IPS-11a (cell line): Measurements from ENCODE around the gene SARS1.

Experiments used
- H3K4me3 ChIP-seq: one replicate; pipeline ENCODE4 v1.5.1; 2013; ENCODE audit warnings: low read depth, low read length, control low read depth

The SARS1 gene

DNA sequence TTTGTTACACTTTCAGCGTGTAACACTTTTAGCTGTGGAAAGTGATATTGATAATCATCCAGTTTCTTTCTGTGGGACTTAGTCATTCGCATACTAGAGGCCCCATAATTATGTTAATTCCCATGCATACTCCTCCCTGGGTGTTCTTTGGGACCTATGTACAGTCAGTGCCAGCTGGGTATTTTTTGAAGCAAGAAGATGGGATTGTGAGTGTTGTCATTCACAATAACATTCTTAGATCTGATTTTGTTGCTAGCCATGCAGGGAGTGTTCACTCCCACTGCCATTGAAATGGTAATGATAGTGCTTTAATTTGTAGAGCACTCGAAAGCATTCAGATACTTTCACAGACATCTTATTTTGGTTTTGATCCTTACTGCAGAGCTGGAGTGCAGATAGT lies 11.6 kb downstream of the SARS1 start:
- no peak overlapping the region for H3K4me3 ChIP-seq

DNA sequence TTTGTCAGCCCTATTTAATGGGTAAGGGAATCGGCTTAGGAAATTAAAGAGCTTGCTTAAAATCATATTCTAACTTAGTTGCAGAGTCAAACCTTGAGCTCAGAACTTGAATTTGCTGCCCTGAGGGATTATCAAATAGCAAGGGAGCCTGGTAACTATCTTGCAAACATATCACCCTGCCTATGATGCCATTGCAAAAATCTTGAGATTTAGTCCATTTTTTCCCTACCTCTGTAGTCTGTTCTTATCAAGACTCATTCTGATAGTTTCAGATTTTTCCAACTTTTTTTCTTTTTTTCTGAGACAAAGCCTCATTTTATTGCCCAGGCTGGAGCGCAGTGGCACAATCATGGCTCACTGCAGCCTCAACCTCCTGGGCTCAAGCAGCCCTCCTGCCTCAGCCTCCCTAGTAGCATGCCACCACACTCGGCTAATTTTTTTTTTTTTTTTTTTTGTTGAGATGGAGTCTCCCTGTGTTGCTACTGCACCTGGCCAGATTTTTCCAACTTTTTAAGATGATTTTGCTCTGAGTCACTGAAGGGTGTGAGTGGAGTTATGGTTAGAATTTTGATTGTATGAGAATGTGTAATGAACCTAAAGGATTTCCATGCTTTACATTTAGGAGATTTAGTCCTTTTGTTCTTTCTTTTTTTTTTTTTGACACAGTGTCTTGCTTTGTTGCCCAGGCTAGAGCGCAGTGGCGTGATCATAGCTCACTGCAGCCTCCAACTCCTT lies 12.2 kb downstream of the SARS1 start:
- no peak overlapping the region for H3K4me3 ChIP-seq

DNA sequence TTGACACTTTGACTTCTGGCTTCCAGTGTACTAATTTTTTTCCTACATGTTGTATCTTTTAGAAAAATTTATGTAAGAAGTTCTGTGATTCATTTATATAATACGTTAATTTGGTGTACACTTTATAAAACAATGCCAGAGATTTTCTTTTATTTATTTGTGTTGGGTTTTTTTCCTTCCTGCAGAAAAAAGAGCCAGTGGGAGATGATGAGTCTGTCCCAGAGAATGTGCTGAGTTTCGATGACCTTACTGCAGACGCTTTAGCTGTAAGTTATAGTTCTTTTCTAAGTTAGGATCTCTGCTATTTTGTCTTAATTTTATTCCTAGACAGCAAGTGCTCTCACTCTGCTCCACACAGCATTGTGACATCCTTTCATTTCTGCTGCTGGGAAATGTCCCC lies 14.4 kb downstream of the SARS1 start:
- H3K4me3 ChIP-seq = no peak overlapping the region

DNA sequence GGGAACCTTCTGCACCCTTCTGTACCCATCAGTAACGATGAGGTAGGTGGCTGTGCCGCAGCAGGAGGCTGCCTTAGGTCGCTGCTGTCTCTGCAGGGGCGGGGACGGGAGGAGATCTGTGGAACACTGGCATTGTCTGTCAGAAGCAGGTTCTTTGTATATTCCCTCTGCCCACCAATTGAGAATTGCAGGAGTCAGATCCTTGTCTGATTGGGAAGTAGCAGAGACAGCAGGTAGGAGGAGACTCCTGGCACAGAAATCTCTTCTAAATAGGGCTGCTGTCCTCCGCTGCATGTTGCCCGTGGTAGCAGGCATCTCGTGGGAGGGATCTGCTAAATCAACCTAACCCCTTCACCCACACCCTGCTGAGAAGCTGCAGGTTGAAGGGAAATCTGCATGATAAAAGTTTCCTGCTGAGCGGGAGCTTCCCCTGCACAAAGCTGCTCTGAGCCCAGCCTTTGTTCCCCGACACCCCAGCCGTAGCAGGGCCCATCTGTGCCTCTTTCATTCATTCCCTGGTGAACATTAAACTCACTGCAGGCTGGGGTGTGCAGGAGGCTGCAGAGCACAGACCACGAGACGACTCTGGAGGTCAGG lies 15.9 kb downstream of the SARS1 start:
- no peak overlapping the region for H3K4me3 ChIP-seq

DNA sequence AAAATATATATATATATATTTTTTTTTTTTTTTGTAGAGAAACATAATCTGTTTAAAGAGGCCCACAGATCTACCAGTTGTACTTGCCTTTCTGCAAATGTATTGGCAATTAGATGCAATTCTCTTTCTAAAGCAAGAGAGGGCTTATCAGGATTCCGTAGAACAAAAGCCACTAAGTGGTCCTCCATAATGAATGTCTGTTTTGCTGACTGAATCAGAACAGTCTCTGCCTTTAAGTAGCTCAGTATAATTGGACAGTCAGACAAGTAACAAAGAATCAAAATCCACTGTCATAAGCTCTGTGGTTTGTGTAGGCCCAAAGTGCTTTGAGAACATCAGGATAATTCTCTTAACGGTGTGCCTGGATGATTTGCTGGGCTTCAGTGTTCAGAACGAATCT lies 17.3 kb downstream of the SARS1 start:
- H3K4me3 ChIP-seq = no peak overlapping the region

DNA sequence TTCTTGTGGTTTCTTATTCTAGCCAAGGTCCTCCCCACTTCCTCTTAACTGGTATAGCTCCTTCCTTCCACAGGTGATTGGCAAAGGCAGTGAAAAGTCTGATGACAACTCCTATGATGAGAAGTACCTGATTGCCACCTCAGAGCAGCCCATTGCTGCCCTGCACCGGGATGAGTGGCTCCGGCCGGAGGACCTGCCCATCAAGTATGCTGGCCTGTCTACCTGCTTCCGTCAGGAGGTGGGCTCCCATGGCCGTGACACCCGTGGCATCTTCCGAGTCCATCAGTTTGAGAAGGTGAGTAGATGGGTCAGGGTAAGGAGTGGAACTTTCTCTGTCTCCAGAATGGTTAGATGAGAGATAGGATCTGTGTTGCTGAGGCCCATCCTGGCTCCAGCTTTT lies 21.4 kb downstream of the SARS1 start:
- H3K4me3 ChIP-seq = no peak overlapping the region

DNA sequence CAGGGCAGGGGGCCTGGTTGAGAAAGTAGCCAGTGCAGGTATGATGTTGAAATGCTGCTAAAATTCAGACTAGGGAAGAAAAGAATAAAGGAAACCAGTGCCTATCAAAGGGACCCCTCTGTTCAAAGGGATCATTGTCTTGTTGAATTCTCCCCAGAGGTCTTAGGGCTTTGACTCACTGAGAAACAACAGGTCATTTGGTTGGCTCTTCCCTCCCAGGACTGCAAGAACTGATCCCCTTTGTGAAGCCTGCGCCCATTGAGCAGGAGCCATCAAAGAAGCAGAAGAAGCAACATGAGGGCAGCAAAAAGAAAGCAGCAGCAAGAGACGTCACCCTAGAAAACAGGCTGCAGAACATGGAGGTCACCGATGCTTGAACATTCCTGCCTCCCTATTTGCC lies 23.8 kb downstream of the SARS1 start:
- no peak overlapping the region for H3K4me3 ChIP-seq

DNA sequence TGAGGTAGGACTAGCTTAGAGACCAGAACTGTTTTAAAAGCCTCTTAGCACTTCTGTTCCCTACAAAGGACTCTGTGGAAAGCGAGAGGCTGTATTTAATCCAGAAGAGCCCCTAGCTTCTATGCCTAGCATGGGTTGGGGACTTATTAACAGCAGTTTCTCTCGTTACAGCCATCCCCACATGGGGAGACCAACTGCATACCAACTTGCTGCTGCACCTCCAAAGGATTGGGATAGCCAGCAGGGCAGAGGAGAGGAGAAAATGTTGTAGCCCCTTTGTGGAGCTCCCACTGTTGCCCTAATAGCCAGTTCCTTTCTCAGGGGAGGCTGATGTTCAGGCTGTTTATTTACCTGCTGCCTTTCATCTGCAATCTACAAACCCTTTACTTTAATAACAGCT lies 24.7 kb downstream of the SARS1 start:
- no peak overlapping the region for H3K4me3 ChIP-seq

DNA sequence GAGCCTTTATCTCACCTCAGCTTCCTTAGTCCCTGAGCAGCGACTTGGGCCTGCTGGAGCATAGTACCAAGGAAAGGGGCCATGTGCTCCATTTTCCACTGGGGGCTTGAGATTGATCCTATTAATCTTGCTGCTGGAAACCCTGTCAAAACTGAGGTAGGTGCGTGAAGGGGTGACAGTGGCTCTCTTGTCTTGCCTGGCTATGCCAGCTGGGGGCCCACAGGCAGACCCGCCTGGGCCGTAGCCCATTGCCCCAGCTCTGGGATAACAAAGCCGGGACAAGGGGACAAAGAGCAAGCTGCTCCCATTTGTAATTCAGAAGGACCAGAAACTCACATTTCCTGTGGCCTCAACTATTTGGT lies 25.3 kb downstream of the SARS1 start:
- no peak overlapping the region for H3K4me3 ChIP-seq

DNA sequence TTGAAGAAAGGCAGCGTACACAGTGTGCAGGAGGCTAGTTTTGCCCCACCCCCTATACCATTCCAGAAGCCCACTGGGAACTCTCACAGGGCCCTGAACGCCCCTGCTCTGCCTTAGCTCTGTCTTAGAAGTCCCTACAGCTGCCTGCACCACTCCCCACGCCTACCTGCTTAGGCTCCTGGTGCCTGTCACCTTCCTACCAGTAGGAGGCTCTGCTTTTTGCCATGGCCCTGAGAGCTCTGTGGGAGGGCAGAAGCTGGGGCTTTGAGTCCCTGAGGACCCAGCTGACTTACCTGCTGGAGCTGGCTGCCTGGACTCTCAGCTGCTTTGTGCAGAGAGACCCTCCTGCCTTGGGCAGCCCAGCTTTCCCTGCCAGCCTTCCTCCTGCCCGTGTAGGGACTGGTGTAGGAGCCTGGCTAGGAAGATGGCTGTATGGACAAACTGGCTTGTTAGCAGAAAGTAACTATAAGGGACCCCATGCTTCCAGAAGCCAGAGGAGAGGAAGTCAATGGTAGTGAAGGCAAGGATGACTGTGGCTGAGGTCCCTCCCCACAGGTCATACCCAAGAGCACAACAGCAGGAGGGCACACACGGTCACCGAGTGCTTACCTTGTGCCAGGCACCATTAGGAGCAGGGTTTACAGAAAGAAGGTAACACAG lies 25.8 kb downstream of the SARS1 start:
- no peak overlapping the region for H3K4me3 ChIP-seq

DNA sequence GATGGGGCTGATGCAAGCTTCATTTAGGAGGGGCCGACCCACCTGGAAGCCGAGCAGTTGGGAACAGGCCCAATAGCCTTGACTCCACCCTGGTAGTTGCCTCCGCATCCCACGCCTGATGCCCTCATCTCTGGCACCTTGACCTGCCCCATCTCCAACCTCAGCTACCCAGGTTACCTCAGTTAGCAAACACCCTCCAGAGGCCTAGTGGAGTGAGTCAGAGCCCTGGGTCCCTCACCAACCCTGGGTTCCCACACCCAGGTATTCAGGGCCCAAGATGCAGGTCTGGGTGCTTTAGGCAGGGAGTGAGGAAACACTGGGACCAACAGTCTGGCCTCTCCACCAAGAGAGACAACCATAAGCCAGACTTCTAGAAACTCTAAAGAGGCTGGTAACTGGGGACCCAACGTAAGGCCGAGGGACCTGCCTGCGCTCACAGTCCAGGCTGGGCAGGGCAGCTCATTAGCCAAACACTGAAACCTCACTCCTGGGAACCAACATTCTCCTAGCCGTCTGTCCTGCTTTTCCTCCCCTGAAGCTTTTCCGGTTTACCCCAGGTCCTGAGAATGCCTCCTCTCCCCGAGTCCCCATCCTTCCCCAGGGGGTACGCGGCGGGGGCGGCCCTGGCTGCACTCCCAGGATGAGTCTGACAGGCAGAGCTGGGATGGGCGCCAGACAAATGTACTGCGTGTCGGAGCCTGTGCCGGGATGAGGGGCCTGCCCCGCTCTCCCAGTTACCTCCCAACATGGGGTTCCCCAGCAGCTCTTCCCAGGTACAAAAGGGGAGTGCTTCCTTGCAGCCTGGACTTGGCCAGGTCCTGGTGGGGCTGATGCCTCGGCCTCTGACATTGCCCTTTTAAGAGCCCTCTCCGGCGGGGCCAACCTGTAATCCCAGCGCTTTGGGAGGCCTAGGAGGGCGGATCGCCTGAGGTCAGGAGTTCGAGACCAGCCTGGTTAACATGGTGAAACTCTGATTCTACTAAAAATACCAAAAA lies 26.7 kb downstream of the SARS1 start:
- no peak overlapping the region for H3K4me3 ChIP-seq

DNA sequence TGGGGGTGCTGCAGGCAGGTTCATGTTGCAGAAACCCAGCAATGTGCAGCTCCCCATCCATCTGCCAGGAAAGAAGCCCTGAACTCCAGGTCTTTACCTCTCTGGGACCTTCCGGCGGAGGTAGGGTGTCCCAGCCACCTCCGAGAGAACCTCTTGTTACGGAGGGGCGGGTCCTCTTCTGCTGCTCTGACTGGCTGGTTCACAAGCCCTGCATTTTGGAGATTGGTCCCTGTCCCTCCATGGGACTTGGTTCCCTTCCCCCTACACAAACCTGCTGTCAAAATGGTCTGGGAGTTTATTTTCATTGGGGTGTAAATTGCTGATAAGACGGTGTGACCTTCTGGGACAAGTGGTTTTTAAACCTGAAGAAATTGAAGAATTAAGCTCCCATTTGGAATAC lies 27.6 kb downstream of the SARS1 start:
- H3K4me3 ChIP-seq = no peak overlapping the region

DNA sequence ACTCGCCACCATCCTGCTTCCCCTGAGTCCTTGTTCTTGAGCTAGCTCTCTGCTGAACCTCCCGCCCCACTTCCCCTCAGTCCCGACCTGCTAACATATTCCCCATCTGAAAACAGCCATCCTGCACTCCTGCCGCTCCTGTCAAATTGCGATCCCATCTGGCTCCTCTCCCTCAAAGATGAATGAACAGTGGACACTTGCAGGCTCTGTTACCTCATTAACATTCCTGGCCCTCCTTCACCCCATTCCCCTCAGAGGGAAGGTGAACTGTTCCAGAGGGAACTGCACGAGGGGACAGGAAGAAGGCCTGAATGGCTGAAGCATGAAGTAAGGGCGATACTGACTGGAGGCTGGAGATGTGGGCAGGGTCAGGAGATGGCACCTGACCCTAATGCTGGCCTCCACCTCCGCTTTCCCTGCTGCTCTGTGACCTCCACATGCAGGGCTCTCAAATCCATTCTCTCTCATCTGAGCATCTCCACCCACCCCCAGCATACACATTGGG lies 28.2 kb downstream of the SARS1 start:
- no peak overlapping the region for H3K4me3 ChIP-seq

DNA sequence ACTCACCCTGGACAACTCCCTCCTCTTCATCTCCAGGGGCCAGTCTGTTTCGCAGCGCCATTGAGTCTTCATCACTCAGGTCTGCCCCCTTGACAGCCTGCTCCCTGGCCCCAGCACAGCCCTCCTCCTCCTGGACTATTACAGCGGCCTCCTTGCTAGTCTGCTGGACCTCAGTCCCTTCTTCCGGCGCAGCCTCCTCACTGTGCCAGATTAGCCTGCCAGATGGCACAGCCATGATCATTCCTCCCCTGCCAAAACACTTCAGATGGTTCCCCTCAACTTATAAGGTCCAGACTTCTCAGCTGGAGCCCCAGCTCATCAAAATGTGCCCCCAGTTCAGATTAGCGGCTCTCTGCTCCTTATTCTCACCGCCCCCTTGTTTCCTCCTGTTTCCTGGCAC lies 28.7 kb downstream of the SARS1 start:
- no peak overlapping the region for H3K4me3 ChIP-seq

DNA sequence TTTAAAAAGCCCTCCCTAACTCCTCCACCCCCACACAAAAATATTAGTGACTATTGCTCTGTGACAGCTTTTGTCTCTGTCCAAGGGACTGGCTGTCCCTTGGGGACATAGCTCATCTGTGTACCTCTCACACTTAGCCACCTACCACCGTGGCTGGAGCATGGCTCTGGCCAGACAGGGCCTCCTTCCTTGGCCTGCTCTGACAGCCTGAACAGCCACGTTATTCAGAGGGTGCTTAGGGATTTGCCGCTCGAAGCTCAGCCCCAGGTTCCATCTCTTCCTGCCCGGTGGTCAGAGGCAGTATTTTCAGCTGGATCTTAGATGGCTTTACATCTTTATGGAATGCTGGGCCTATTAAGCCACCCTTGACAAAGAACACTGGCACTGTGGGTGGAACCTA lies 29.5 kb downstream of the SARS1 start:
- H3K4me3 ChIP-seq = no peak overlapping the region

DNA sequence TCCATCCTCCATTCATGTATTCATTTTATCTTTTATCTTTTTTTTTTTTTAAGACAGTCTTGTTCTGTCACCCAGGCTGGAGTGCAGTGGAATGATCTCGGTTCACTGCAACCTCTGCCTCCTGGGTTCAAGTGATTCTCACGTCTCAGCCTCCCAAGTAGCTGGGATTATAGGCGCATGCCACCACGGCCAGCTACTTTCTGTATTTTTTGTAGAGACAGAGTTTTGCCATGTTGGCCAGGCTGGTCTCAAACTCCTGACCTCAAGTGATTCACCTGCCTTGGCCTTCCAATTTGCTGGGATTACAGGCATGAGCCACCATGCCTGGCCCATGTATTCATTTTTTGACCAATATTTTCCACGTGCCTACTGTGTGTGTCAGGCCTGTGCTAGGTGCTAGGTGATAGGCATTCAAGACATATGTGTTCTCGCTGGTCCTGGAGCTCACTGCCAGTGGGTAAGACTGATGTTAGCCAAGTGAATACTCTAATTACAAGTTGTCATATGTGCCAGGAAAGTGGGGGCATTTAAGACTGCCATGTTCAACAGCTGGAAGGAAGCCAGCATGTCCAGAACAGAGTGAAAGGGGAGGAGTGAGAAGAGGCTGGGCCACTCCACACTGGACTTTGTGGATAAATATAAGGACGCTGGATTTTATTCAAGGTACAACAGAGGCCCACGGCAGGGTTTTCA lies 30.3 kb downstream of the SARS1 start:
- no peak overlapping the region for H3K4me3 ChIP-seq

DNA sequence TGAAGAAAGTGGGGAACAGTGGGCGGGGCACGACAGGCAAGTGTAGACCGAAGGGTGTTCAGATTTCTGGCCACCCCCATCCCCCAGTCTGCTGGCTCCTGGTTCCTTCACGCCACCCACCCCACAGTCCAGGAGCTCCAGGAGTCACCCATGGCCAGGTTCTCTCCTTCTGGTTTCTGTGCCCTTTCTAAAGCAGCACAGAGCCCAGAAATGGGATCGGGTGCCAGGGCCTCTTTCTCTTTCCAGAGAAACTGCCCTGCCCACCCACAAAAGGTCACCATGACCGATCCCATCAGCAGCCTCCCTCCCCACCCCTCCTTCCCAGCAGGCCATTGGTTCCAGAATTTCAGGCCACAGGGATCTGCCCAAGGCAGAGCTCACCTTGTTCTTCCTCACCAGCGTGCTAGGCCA lies 32.4 kb downstream of the SARS1 start:
- no peak overlapping the region for H3K4me3 ChIP-seq

DNA sequence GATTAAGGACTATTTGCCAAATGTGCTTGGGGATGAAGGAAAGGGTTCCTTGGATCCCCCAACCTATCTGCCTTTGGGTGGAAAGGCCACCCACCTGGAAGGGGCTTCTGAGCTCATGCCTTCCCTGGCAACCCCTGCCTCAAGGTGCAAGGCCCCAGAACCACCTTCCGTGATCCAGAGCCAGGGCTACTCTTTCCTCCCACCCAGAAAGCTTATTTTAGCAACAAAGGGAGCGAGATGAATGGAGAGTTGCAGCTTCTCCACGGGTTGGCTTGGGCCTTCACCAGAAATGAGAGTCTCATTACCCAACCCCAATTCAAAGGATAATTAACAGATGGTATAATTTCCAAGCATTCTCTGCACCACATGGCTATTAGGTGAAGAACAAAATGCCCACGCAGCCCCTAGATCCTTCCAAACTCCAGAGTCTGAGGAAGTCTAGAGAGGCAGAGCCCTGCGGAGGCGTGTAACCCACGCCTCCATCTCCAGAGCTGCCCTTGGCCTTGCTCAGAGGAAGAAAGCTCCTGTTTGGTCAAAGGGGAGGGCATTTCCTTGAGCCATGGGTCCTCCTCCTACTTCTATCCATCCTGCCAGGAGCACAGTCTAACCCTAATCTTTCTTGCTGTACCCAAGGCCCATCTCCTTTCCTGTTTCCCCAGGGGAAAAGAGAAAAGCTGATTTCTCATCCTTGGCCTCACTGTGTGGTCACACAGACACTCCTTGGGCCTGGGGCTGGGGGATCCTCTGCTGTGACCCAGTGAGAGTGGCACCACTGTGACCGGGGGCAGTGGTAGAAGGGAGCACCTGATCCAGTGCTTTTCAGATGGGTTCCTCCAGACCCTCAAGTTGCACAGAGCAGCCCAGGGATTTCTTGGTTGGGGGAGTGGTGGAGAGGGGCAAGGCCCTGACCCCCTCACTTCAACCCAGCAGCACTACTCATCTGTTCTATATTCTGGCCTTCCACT lies 34.0 kb downstream of the SARS1 start:
- no peak overlapping the region for H3K4me3 ChIP-seq

DNA sequence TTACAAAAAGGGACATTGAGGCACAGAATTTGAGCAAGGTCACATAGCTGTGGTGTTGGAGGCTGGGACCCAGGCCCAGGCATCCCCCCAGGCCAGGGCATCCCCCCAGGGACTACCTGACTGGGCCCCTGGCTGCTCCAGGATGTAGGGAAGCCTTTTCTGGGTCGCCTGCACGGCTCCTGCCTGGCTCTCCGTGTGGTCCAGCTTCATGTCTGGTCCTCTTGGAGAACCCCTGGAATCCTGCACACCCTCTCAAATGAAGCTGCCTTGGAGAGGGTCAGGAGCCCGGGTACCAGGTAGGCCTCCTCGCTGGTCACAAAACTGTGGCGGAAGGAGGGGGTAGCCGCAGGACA lies 34.7 kb downstream of the SARS1 start:
- no peak overlapping the region for H3K4me3 ChIP-seq
